Mesothelial cell of epicardium (in vitro differentiated cells): ENCODE measurements around the gene DCDC2B. TPM values are rescaled to one million over a fixed set of nuclear protein-coding genes. Genes with fewer than 3 reads are reported as not detected.
A peak's percentile ranks its signal among the peaks of the same experiment; 100 is the strongest.

Experiments used
- DNase-seq, 2 experiments: peaks; one replicate each; pipeline ENCODE4 v3.0.0; 2021; ENCODE audit warnings: low spot score in 2 of 2; ENCODE audit not compliant: unreplicated experiment in 2 of 2
- H3K27ac Mint-ChIP-seq: 2 replicates; pipeline ENCODE4 v1.8.0; 2021; ENCODE audit warnings: mixed read lengths
- H3K27me3 Mint-ChIP-seq: 2 replicates; pipeline ENCODE4 v1.8.0; 2021; ENCODE audit warnings: low read depth, mixed read lengths
- H3K36me3 Mint-ChIP-seq: 2 replicates; pipeline ENCODE4 v1.8.0; 2021; ENCODE audit warnings: mixed read lengths
- H3K4me1 Mint-ChIP-seq: 2 replicates; pipeline ENCODE4 v1.8.0; 2021; ENCODE audit warnings: mixed read lengths
- H3K4me3 Mint-ChIP-seq: 2 replicates; pipeline ENCODE4 v1.8.0; 2021; ENCODE audit warnings: mild to moderate bottlenecking, moderate library complexity, mixed read lengths
- H3K9me3 Mint-ChIP-seq: 2 replicates; pipeline ENCODE4 v1.8.0; 2021; ENCODE audit warnings: mixed read lengths
- CTCF ChIP-seq: fragments of 200-600 bp; sonication (generic); IDR thresholded peaks from one replicate; pipeline ENCODE4 v1.5.0; 2021; ENCODE audit warnings: antibody characterized with exemption; ENCODE audit not compliant: unreplicated experiment
- total RNA-seq: library from RNA; stranded (reverse); gene quantifications from 3 replicates; pipeline ENCODE4 v1.2.1, GENCODE V29; 2021

DCDC2B gene
- total RNA-seq, 1 donor from 2014 or later = not detected

- Mint-ChIP-seq H3K9me3 (no peaks in the 10 kb centered on the region), H3K27ac (peak overlapping the region; percentile 18), H3K27me3 (no peaks in the 10 kb centered on the region), H3K36me3 (peaks cover 26% of the 10 kb centered on the region), H3K4me1 (peaks cover 25% of the 10 kb centered on the region), H3K4me3 (peak overlapping the region; percentile 98)
- no peak for TF ChIP-seq CTCF
- no peak for DNase-seq
Observed at GRCh38 chr1:32223683-32224082, 14.8 kb downstream of the DCDC2B start.

GRCh38 chr1:32224285-32224684 is 15.4 kb downstream of the DCDC2B start:
- no peaks in the 10 kb centered on the region for H3K27me3 Mint-ChIP-seq
- H3K4me1 Mint-ChIP-seq = peaks cover 25% of the 10 kb centered on the region
- no peak for DNase-seq
- peak overlapping the region; percentile 98 for H3K4me3 Mint-ChIP-seq
- H3K36me3 Mint-ChIP-seq = peaks cover 31% of the 10 kb centered on the region
- peak overlapping the region; percentile 18 for H3K27ac Mint-ChIP-seq
- no peaks in the 10 kb centered on the region for H3K9me3 Mint-ChIP-seq
- no peak for TF ChIP-seq CTCF

GRCh38 chr1:32228771-32229170 is 19.9 kb downstream of the DCDC2B start:
- Mint-ChIP-seq H3K27me3 (no peaks in the 10 kb centered on the region), H3K4me3 (no peak overlapping the region), H3K36me3 (peaks cover 41% of the 10 kb centered on the region), H3K9me3 (no peaks in the 10 kb centered on the region), H3K27ac (no peak overlapping the region), H3K4me1 (peaks cover 4% of the 10 kb centered on the region)
- DNase-seq = no peak
- no peak for TF ChIP-seq CTCF

- H3K4me3 Mint-ChIP-seq = no peak overlapping the region
- no peaks in the 10 kb centered on the region for H3K27me3 Mint-ChIP-seq
Observed at GRCh38 chr1:32231843-32232432, 23.0 kb downstream of the DCDC2B start.

GRCh38 chr1:32232558-32233304 is 23.8 kb downstream of the DCDC2B start:
- no peak for DNase-seq
- H3K36me3 Mint-ChIP-seq = peaks cover 27% of the 10 kb centered on the region
- peak overlapping the region; percentile 51 for H3K27ac Mint-ChIP-seq
- no peaks in the 10 kb centered on the region for H3K27me3 Mint-ChIP-seq
- H3K9me3 Mint-ChIP-seq = no peaks in the 10 kb centered on the region
- H3K4me1 Mint-ChIP-seq = no peaks in the 10 kb centered on the region
- no peak overlapping the region for H3K4me3 Mint-ChIP-seq
- TF ChIP-seq CTCF = no peak

More at GRCh38 chr1:32231843-32232432, 23.0 kb downstream of the DCDC2B start:
- H3K36me3 Mint-ChIP-seq = peaks cover 29% of the 10 kb centered on the region
- no peak for DNase-seq
- peak overlapping the region; percentile 51 for H3K27ac Mint-ChIP-seq
- TF ChIP-seq CTCF = no peak
- H3K9me3 Mint-ChIP-seq = no peaks in the 10 kb centered on the region
- H3K4me1 Mint-ChIP-seq = no peaks in the 10 kb centered on the region
